Vagina (tissue), 2 donors: ENCODE results near the gene GTF3C1.

Source experiments
- POLR2A ChIP-seq, 2 donors: fragments of 450-650 bp; IDR thresholded peaks; one replicate each; pipeline ENCODE4 v1.6.1; 2017; ENCODE audit warnings: antibody characterized with exemption in 2 of 2, mild to moderate bottlenecking in 2 of 2, moderate library complexity in 2 of 2
- POLR2AphosphoS5 ChIP-seq, 2 donors: sonication (generic); formaldehyde crosslinking; IDR thresholded peaks; one replicate each; pipeline ENCODE4 v1.9.0; 2017; ENCODE audit warnings: antibody characterized with exemption in 2 of 2, mild to moderate bottlenecking in 2 of 2, low read depth in 1 of 2; ENCODE audit not compliant: insufficient read depth in 1 of 2
- TF ChIP-seq, protein P1 (sequence below), 3 experiments: fragments of 450-650 bp in 2 of 3; fragments of 200-600 bp in 1 of 3; sonication (generic) in 1 of 3; IDR thresholded peaks; one replicate each; pipeline ENCODE4 v1.5.1; 2017 to 2019; ENCODE audit warnings: antibody characterized with exemption in 3 of 3, mild to moderate bottlenecking in 2 of 3, moderate library complexity in 2 of 3

DNA sequence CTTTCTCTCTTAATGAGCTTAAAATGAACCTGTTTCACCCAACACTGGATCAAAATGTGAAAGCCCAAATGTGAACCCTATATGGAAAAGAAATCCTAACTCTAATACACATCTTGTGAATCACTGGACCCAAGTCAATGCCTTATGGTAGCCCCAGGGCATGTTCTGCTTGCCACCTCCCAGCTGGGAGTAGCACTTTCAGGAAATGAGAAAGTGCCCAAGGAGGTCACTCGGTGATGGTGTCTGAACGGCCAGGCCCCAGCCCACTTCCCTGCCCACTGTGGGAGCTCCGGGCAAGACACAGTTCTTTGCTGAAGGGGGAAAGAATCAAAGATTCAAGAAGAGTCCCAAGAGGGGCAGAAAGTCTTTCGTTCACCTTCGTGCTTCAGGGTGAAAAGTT is 46.1 kb downstream of the GTF3C1 start:
- TF ChIP-seq, protein P1, sequence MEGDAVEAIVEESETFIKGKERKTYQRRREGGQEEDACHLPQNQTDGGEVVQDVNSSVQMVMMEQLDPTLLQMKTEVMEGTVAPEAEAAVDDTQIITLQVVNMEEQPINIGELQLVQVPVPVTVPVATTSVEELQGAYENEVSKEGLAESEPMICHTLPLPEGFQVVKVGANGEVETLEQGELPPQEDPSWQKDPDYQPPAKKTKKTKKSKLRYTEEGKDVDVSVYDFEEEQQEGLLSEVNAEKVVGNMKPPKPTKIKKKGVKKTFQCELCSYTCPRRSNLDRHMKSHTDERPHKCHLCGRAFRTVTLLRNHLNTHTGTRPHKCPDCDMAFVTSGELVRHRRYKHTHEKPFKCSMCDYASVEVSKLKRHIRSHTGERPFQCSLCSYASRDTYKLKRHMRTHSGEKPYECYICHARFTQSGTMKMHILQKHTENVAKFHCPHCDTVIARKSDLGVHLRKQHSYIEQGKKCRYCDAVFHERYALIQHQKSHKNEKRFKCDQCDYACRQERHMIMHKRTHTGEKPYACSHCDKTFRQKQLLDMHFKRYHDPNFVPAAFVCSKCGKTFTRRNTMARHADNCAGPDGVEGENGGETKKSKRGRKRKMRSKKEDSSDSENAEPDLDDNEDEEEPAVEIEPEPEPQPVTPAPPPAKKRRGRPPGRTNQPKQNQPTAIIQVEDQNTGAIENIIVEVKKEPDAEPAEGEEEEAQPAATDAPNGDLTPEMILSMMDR (IDR thresholded peaks at IDR 0.05): no peak
- no peak for TF ChIP-seq POLR2A (IDR thresholded peaks at IDR 0.05)
- no peak for TF ChIP-seq POLR2AphosphoS5 (IDR thresholded peaks at IDR 0.05; ENCODE audit: insufficient read depth in 1 of 2, low read depth in 1 of 2)
